H9 (cell line): Measurements from ENCODE around the gene KNSTRN. TPM values are rescaled to one million over a fixed set of nuclear protein-coding genes. Genes with fewer than 3 reads are reported as not detected.

ENCODE experiments used
- DNase-seq: peaks from one replicate; pipeline ENCODE4 v3.0.0-alpha.2; 2017
- H2AFZ ChIP-seq: one replicate; pipeline ENCODE4 v1.6.1; 2013; ENCODE audit warnings: mild to moderate bottlenecking, low read length, control low read depth, moderate library complexity
- H2AK5ac ChIP-seq: 2 replicates; pipeline ENCODE4 v1.6.1; 2013; ENCODE audit warnings: low read length, control low read depth, mixed read lengths; ENCODE audit not compliant: insufficient read length
- H2BK120ac ChIP-seq: one replicate; pipeline ENCODE4 v1.6.1; 2013; ENCODE audit warnings: low read depth, mild to moderate bottlenecking, low read length, control low read depth, inconsistent platforms; ENCODE audit not compliant: poor library complexity, severe bottlenecking
- H2BK12ac ChIP-seq: 2 replicates; pipeline ENCODE4 v1.6.1; 2013; ENCODE audit warnings: low read length, control low read depth, mixed read lengths, low read depth; ENCODE audit not compliant: insufficient read length
- H2BK15ac ChIP-seq: 2 replicates; pipeline ENCODE4 v1.6.1; 2013; ENCODE audit warnings: low read depth, low read length, control low read depth
- H2BK20ac ChIP-seq: one replicate; pipeline ENCODE4 v1.6.1; 2013; ENCODE audit warnings: low read depth, mild to moderate bottlenecking, low read length, control low read depth, inconsistent platforms; ENCODE audit not compliant: poor library complexity, severe bottlenecking
- H2BK5ac ChIP-seq: 2 replicates; pipeline ENCODE4 v1.6.1; 2013; ENCODE audit warnings: low read length, control low read depth, mixed read lengths; ENCODE audit not compliant: insufficient read length
- H3K14ac ChIP-seq: 2 replicates; pipeline ENCODE4 v1.6.1; 2013; ENCODE audit warnings: low read length, control low read depth; ENCODE audit not compliant: insufficient read depth
- H3K18ac ChIP-seq: 2 replicates; pipeline ENCODE4 v1.6.1; 2013; ENCODE audit warnings: low read depth, mild to moderate bottlenecking, mixed read lengths, low read length, control low read depth; ENCODE audit not compliant: insufficient read length
- H3K23ac ChIP-seq: 2 replicates; pipeline ENCODE4 v1.6.1; 2013; ENCODE audit warnings: low read length, control low read depth, mixed read lengths, low read depth; ENCODE audit not compliant: insufficient read length
- H3K23me2 ChIP-seq: 2 replicates; pipeline ENCODE4 v1.6.1; 2013; ENCODE audit warnings: low read depth, mild to moderate bottlenecking, mixed read lengths, low read length, control low read depth; ENCODE audit not compliant: insufficient read length, poor library complexity, severe bottlenecking
- H3K27ac ChIP-seq: 2 replicates; pipeline ENCODE4 v1.5.1; 2013; ENCODE audit warnings: low read length, control low read depth, mixed read lengths, low read depth; ENCODE audit not compliant: insufficient read length
- H3K27me3 ChIP-seq: 2 replicates; pipeline ENCODE4 v1.6.1; 2013; ENCODE audit warnings: low read length, control low read depth, inconsistent platforms; ENCODE audit not compliant: insufficient read depth
- H3K4ac ChIP-seq: 2 replicates; pipeline ENCODE4 v1.6.1; 2013; ENCODE audit warnings: low read depth, mild to moderate bottlenecking, control low read depth, inconsistent platforms, low read length, moderate library complexity
- H3K4me1 ChIP-seq: 2 replicates; pipeline ENCODE4 v1.6.1; 2013; ENCODE audit warnings: low read length, control low read depth, inconsistent platforms; ENCODE audit not compliant: insufficient read depth
- H3K4me2 ChIP-seq: 2 replicates; pipeline ENCODE4 v1.6.1; 2013; ENCODE audit warnings: low read length, control low read depth, mixed read lengths; ENCODE audit not compliant: insufficient read length, insufficient read depth
- H3K56ac ChIP-seq: 2 replicates; pipeline ENCODE4 v1.6.1; 2013; ENCODE audit warnings: low read depth, mild to moderate bottlenecking, mixed read lengths, low read length, control low read depth; ENCODE audit not compliant: insufficient read length
- H3K79me1 ChIP-seq: 2 replicates; pipeline ENCODE4 v1.6.1; 2013; ENCODE audit warnings: low read depth, mild to moderate bottlenecking, moderate library complexity, low read length, control low read depth, inconsistent platforms; ENCODE audit not compliant: insufficient read depth, poor library complexity, severe bottlenecking
- H3K79me2 ChIP-seq: 2 replicates; pipeline ENCODE4 v1.6.1; 2013; ENCODE audit warnings: low read length, control low read depth, inconsistent platforms; ENCODE audit not compliant: insufficient read depth
- H3K9ac ChIP-seq: 2 replicates; pipeline ENCODE4 v1.6.1; 2013; ENCODE audit warnings: low read length, control low read depth, mixed read lengths; ENCODE audit not compliant: insufficient read length; ENCODE audit errors: extremely low read depth
- H3K9me3 ChIP-seq: one replicate; pipeline ENCODE4 v1.6.1; 2013; ENCODE audit warnings: low read depth, low read length, inconsistent platforms; ENCODE audit not compliant: control insufficient read depth
- H3T11ph ChIP-seq: one replicate; pipeline ENCODE4 v1.6.1; 2013; ENCODE audit warnings: mild to moderate bottlenecking, low read length, control low read depth, inconsistent platforms
- H4K20me1 ChIP-seq: one replicate; pipeline ENCODE4 v1.6.1; 2013; ENCODE audit not compliant: control insufficient read depth, insufficient read length, insufficient read depth
- H4K5ac ChIP-seq: 2 replicates; pipeline ENCODE4 v1.6.1; 2013; ENCODE audit warnings: low read depth, mild to moderate bottlenecking, mixed read lengths, low read length, control low read depth; ENCODE audit not compliant: insufficient read length
- H4K8ac ChIP-seq: replicated peaks from 2 replicates; pipeline ENCODE4 v1.6.1; 2013; ENCODE audit warnings: low read length, control low read depth, mixed read lengths, low read depth; ENCODE audit not compliant: insufficient read length
- H4K91ac ChIP-seq: 2 replicates; pipeline ENCODE4 v1.6.1; 2013; ENCODE audit warnings: low read depth, mild to moderate bottlenecking, moderate library complexity, mixed read lengths, low read length, control low read depth; ENCODE audit not compliant: insufficient read length
- H3K27ac Mint-ChIP-seq, 3 experiments: 2 replicates in 2 of 3; 3 replicates in 1 of 3; pipeline ENCODE4 v1.8.0; 2020 to 2021; ENCODE audit warnings: mixed read lengths in 3 of 3, mild to moderate bottlenecking in 1 of 3, moderate library complexity in 1 of 3
- H3K27me3 Mint-ChIP-seq: 2 replicates; pipeline ENCODE4 v1.8.0; 2021; ENCODE audit warnings: low read depth, mild to moderate bottlenecking, moderate library complexity, mixed read lengths
- H3K36me3 Mint-ChIP-seq, 3 experiments: 2 replicates in 2 of 3; 3 replicates in 1 of 3; pipeline ENCODE4 v1.8.0; 2020 to 2021; ENCODE audit warnings: low read depth in 3 of 3, mixed read lengths in 3 of 3; ENCODE audit not compliant: insufficient read depth in 1 of 3
- H3K4me1 Mint-ChIP-seq, 2 experiments: 2 replicates each; pipeline ENCODE4 v1.8.0; 2020; ENCODE audit warnings: mixed read lengths in 2 of 2
- H3K4me3 Mint-ChIP-seq, 2 experiments: 2 replicates in 1 of 2; 3 replicates in 1 of 2; pipeline ENCODE4 v1.8.0; 2020 to 2021; ENCODE audit warnings: mild to moderate bottlenecking in 2 of 2, mixed read lengths in 2 of 2, moderate library complexity in 1 of 2
- H3K9me3 Mint-ChIP-seq, 2 experiments: 2 replicates in 1 of 2; 3 replicates in 1 of 2; pipeline ENCODE4 v1.8.0; 2020; ENCODE audit warnings: mild to moderate bottlenecking in 2 of 2, mixed read lengths in 2 of 2, moderate library complexity in 1 of 2
- CTCF ChIP-seq: fragments of 200-600 bp; sonication (generic); conservative IDR thresholded peaks from 3 replicates; pipeline ENCODE4 v1.8.0; 2021; ENCODE audit warnings: antibody characterized with exemption, mild to moderate bottlenecking
- WGBS: extraction: QIAGEN DNeasy Blood & Tissue Kit; methylation state at CpG from one replicate; pipeline ENCODE4 v1.1.7; 2013; ENCODE audit warnings: missing lambda C conversion rate, low lambda C conversion rate, mixed read lengths; ENCODE audit not compliant: insufficient read length; ENCODE audit errors: extremely low coverage; 5-methylcytosine and 5-hydroxymethylcytosine counted together
- total RNA-seq: library from RNA; stranded (reverse); gene quantifications from 2 replicates; pipeline ENCODE4 v1.2.1, GENCODE V29; 2021

KNSTRN gene
- total RNA-seq, 1 experiment from 2014 or later: 53.9 TPM

GRCh38 chr15:40415226-40415625 is 32.7 kb downstream of the KNSTRN start:
- Histone ChIP-seq H4K20me1 (no peaks in the 10 kb centered on the region), H2BK5ac (no peak overlapping the region), H2AFZ (no peak overlapping the region), H2BK20ac (no peak overlapping the region), H3K4me1 (no peaks in the 10 kb centered on the region), H4K5ac (no peak overlapping the region), H3K4me2 (no peak overlapping the region), H3K4ac (no peak overlapping the region), H3K79me2 (no peaks in the 10 kb centered on the region), H3K9ac (no peak overlapping the region), H3K27ac (no peak overlapping the region), H4K91ac (no peak overlapping the region), H3K23me2 (no peaks in the 10 kb centered on the region), H3K14ac (no peak overlapping the region), H3T11ph (no peak overlapping the region), H2AK5ac (no peak overlapping the region), H3K27me3 (no peaks in the 10 kb centered on the region), H3K79me1 (no peaks in the 10 kb centered on the region), H4K8ac (no peak overlapping the region), H2BK12ac (no peak overlapping the region), H3K23ac (no peak overlapping the region), H3K18ac (no peak overlapping the region), H3K56ac (no peak overlapping the region), H2BK15ac (no peak overlapping the region), H2BK120ac (no peak overlapping the region), H3K9me3 (no peaks in the 10 kb centered on the region)
- Mint-ChIP-seq H3K27ac (no peak overlapping the region; a peak in 1 of 7 replicates), H3K9me3 (no peaks in the 10 kb centered on the region), H3K36me3 (peaks cover 45 to 78% (median 78%) of the 10 kb centered on the region in 3 experiments; a peak in 6 of 7 replicates), H3K4me3 (no peak overlapping the region), H3K27me3 (no peaks in the 10 kb centered on the region), H3K4me1 (no peaks in the 10 kb centered on the region)
- no CpG with 5 or more reads among the region's 10 CpGs for WGBS
- DNase-seq: no peak
- no peak for TF ChIP-seq CTCF
